ENCODE data around the gene SMIM5. TPM values are rescaled to one million over a fixed set of nuclear protein-coding genes. Genes with fewer than 3 reads are reported as not detected.

SMIM5 gene
- total RNA-seq, 4 donors from 2014 or later, result 0.22 TPM; not detected in 3

DNA sequence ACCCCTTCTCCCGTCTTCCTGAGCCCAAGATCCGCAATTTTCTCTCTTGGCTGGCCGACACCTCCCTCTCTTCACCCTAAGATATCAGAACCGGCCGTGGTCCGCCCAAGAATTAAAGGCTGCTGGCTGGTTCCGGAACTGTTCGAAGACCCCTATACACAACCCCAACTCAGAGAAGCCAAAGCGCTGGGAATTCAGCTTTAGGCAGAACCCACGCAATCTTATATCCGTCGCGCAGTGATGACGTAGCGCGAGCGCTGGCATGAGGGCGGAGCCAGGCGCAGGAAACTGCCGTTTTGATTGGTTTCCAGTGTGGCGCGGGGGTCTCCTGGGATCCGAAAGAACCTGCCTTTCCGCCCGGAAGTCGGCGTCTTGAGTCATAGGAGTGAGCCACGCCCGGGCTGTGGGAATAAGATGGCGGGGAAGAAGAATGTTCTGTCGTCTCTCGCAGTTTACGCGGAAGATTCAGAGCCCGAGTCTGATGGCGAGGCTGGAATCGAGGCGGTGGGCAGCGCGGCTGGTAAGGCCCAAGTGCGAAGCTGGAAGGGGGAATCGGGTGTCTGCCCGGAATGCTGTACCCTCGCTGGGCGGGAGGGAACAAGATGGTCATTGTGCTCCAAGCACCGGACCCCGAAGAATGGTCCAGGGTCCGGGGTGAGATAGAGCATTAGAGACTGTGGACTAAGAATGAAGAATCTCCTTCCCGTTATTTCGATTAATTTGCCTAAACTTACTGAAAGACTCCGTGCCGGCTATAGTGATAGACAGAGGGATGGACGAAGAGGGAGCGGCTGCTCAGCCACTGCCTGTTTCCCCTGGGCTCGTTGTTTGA lies 33.9 kb downstream of the SMIM5 start, which contains the start of the genes RECQL5 and SAP30BP:
Gene RECQL5 (minus strand): TSS at position 196 of the 832 bp plus-strand sequence. CDS start 597 bp downstream, outside the sequence.
Gene SAP30BP (plus strand): TSS at position 380 of the 832 bp plus-strand sequence. CDS start 35 bp downstream, at position 415.
- in situ Hi-C loops (cut with MboI; ENCODE audit: low sequenced_read_pairs in 4 of 4) (no loop called here), intact Hi-C loops (cut with DNase I; ENCODE audit: low total_unique reads) (loop anchor here (2.0 kb wide), 1 partner anchor 34 kb away; the partner anchor contains the start of gene SMIM5)
- Histone ChIP-seq H3K4me1 (peaks cover 20 to 21% of the 10 kb centered on the region in 2 donors), H3K9me3 (no peaks in the 10 kb centered on the region), H3K36me3 (peaks cover 0 to 37% of the 10 kb centered on the region in 2 donors), H3K4me3 (peak within 1 kb of the TSS; percentile 84 to 98 (median 89)), H3K27ac (peak within 1 kb of the TSS; percentile 83 to 88 (median 84)), H3K27me3 (no peaks in the 10 kb centered on the region)
- peak; percentile 75 to 87 for TF ChIP-seq POLR2A (IDR thresholded peaks at IDR 0.05)
- TF ChIP-seq, protein P1, sequence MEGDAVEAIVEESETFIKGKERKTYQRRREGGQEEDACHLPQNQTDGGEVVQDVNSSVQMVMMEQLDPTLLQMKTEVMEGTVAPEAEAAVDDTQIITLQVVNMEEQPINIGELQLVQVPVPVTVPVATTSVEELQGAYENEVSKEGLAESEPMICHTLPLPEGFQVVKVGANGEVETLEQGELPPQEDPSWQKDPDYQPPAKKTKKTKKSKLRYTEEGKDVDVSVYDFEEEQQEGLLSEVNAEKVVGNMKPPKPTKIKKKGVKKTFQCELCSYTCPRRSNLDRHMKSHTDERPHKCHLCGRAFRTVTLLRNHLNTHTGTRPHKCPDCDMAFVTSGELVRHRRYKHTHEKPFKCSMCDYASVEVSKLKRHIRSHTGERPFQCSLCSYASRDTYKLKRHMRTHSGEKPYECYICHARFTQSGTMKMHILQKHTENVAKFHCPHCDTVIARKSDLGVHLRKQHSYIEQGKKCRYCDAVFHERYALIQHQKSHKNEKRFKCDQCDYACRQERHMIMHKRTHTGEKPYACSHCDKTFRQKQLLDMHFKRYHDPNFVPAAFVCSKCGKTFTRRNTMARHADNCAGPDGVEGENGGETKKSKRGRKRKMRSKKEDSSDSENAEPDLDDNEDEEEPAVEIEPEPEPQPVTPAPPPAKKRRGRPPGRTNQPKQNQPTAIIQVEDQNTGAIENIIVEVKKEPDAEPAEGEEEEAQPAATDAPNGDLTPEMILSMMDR (IDR thresholded peaks at IDR 0.05 in 4 of 5, conservative IDR thresholded peaks at IDR 0.05 in 1 of 5), result peak in 1 of 5 experiments; percentile 19
- ATAC-seq, result peak; percentile 100
- peak; percentile 96 for DNase-seq

DNA sequence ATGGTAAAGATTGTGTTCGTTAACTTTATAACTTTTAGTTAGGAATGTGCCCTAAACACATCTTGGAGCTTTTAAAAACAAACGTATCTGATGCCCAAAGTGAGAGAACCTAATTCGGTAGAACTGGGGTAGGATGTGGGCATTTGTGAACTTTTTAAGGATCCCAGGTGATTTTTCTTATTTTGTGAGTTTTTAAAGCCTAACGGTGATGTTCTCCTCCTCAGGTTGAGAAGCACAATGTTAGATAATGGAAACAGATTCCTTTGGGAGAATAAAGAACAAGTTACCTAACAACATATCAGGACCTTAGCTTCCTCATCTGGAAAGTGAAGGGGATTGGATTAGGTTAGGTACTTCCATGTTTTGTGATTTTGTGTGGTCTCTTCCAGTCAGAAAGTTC lies 34.6 kb downstream of the SMIM5 start:
- peaks cover 20 to 21% of the 10 kb centered on the region in 2 donors for H3K4me1 ChIP-seq
- no peaks in the 10 kb centered on the region for H3K27me3 ChIP-seq
- H3K36me3 ChIP-seq, result peaks cover 0 to 36% of the 10 kb centered on the region in 2 donors
- in situ Hi-C loops (cut with MboI; ENCODE audit: low sequenced_read_pairs in 4 of 4) (no loop called here), intact Hi-C loops (cut with DNase I; ENCODE audit: low total_unique reads) (loop anchor here (2.0 kb wide), 1 partner anchor 35 kb away; the partner anchor contains the start of gene SMIM5)
- H3K9me3 ChIP-seq, result no peaks in the 10 kb centered on the region
- ATAC-seq, result no peak
- H3K4me3 ChIP-seq, result peak overlapping the region; percentile 84 to 98 (median 89)
- TF ChIP-seq POLR2A (IDR thresholded peaks at IDR 0.05), result no peak
- TF ChIP-seq, protein P1 (IDR thresholded peaks at IDR 0.05 in 4 of 5, conservative IDR thresholded peaks at IDR 0.05 in 1 of 5), result no peak
- H3K27ac ChIP-seq, result peak overlapping the region; percentile 83 to 88 (median 84)
- DNase-seq, result no peak

DNA sequence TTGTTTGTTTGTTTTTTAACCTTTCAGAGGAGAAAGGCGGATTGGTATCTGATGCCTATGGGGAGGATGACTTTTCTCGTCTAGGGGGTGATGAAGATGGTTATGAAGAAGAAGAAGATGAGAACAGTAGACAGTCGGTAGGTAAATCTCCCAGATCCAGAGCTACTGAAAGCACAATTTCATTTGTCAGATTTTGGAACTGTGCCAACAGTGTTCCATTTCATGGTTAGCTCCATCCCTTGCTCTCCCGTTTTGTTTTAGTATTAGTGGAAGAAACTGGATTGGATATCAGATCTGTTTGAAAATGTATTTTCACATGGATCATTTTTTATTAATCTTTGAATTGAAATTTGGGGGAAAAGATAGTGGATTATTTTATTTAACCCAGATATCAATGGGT lies 35.3 kb downstream of the SMIM5 start:
- H3K27me3 ChIP-seq, result no peaks in the 10 kb centered on the region
- ATAC-seq, result no peak
- intact Hi-C loops (cut with DNase I; ENCODE audit: low total_unique reads) (no loop called here), in situ Hi-C loops (cut with MboI; ENCODE audit: low sequenced_read_pairs in 4 of 4) (no loop called here)
- no peak overlapping the region for H3K27ac ChIP-seq
- H3K36me3 ChIP-seq, result peaks cover 0 to 36% of the 10 kb centered on the region in 2 donors
- H3K4me1 ChIP-seq, result peaks cover 20 to 21% of the 10 kb centered on the region in 2 donors
- no peak for DNase-seq
- no peak for TF ChIP-seq POLR2A (IDR thresholded peaks at IDR 0.05)
- TF ChIP-seq, protein P1 (IDR thresholded peaks at IDR 0.05 in 4 of 5, conservative IDR thresholded peaks at IDR 0.05 in 1 of 5), result no peak
- no peaks in the 10 kb centered on the region for H3K9me3 ChIP-seq
- peak overlapping the region in 2 of 4 donors; percentile 90 to 98 for H3K4me3 ChIP-seq

DNA sequence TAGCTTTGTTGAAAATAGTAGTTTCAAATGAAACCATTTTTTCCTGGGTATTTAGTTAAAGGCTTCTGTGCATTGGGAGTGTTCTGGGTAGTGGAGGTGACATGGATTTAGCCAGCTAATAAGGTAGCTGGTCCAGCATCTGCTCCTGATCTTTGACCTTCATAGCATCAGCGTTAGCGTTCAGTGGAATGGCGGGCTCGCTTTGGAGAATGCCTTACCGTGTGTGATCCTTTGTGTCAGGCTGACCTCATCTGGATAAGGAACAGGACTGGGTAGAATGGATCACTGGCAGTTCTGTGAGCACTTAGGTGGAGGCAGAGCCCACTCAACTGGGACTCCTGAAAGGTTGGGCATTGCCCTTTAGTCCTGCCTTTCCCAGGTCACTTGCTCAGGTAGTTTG lies 37.6 kb downstream of the SMIM5 start:
- Histone ChIP-seq H3K4me1 (peaks cover 22 to 24% of the 10 kb centered on the region in 2 donors), H3K36me3 (peaks cover 2 to 36% of the 10 kb centered on the region in 2 donors), H3K4me3 (no peak overlapping the region), H3K27me3 (no peaks in the 10 kb centered on the region), H3K9me3 (no peaks in the 10 kb centered on the region), H3K27ac (no peak overlapping the region)
- ATAC-seq (no peak), DNase-seq (no peak)
- in situ Hi-C loops (cut with MboI; ENCODE audit: low sequenced_read_pairs in 4 of 4) (loop anchor here in 2 of 4 donors (5.0 kb wide), 2 partner anchors 76 to 81 kb away; no protein-coding TSS in a partner anchor), intact Hi-C loops (cut with DNase I; ENCODE audit: low total_unique reads) (no loop called here)
- TF ChIP-seq, protein P1 (IDR thresholded peaks at IDR 0.05 in 4 of 5, conservative IDR thresholded peaks at IDR 0.05 in 1 of 5), result no peak
- TF ChIP-seq POLR2A (IDR thresholded peaks at IDR 0.05), result no peak

All from gastrocnemius medialis (tissue), 4 donors.